Rectal smooth muscle tissue (tissue), 1 donor: Measurements from ENCODE around the gene EHBP1.
"Not testable (repeated sequence)": the region's sequence is repeated elsewhere in the genome, so short reads cannot be mapped to it uniquely, and the experiment has no call there.

ENCODE experiments used
- H3K27ac ChIP-seq: one replicate; pipeline ENCODE4 v1.7.0; 2013; ENCODE audit warnings: low read depth, low read length, inconsistent platforms
- H3K27me3 ChIP-seq: one replicate; pipeline ENCODE4 v1.7.0; 2013; ENCODE audit warnings: low read length; ENCODE audit not compliant: control insufficient read depth, insufficient read depth
- H3K36me3 ChIP-seq: one replicate; pipeline ENCODE4 v1.7.0; 2013; ENCODE audit warnings: low read length; ENCODE audit not compliant: control insufficient read depth, insufficient read depth
- H3K4me1 ChIP-seq: one replicate; pipeline ENCODE4 v1.7.0; 2013; ENCODE audit warnings: low read length; ENCODE audit not compliant: control insufficient read depth, insufficient read depth
- H3K4me3 ChIP-seq: one replicate; pipeline ENCODE4 v1.7.0; 2013; ENCODE audit warnings: low read length
- H3K9ac ChIP-seq: one replicate; pipeline ENCODE4 v1.7.0; 2013; ENCODE audit warnings: low read length

EHBP1 gene

GRCh38 chr2:63008838-63009237, 303.3 kb downstream of the EHBP1 start:
- H3K9ac ChIP-seq: no peak overlapping the region
- H3K36me3 ChIP-seq: no peaks in the 10 kb centered on the region
- no peaks in the 10 kb centered on the region for H3K4me1 ChIP-seq
- no peaks in the 10 kb centered on the region for H3K27me3 ChIP-seq
- H3K4me3 ChIP-seq: no peak overlapping the region
- H3K27ac ChIP-seq: no peak overlapping the region

GRCh38 chr2:63009490-63009889, 304.0 kb downstream of the EHBP1 start:
- no peaks in the 10 kb centered on the region for H3K4me1 ChIP-seq
- H3K27me3 ChIP-seq: no peaks in the 10 kb centered on the region
- H3K27ac ChIP-seq: no peak overlapping the region
- H3K36me3 ChIP-seq: no peaks in the 10 kb centered on the region
- no peak overlapping the region for H3K4me3 ChIP-seq
- H3K9ac ChIP-seq: no peak overlapping the region

- no peaks in the 10 kb centered on the region for H3K36me3 ChIP-seq
- no peak overlapping the region for H3K27ac ChIP-seq
- H3K9ac ChIP-seq: no peak overlapping the region
- H3K4me1 ChIP-seq: no peaks in the 10 kb centered on the region
- H3K4me3 ChIP-seq: no peak overlapping the region
- no peaks in the 10 kb centered on the region for H3K27me3 ChIP-seq
Measured at GRCh38 chr2:63012541-63012940, 307.0 kb downstream of the EHBP1 start.

GRCh38 chr2:63013438-63013837, 307.9 kb downstream of the EHBP1 start:
- Histone ChIP-seq H3K9ac (no peak overlapping the region), H3K27ac (no peak overlapping the region), H3K36me3 (no peaks in the 10 kb centered on the region), H3K4me1 (no peaks in the 10 kb centered on the region), H3K27me3 (no peaks in the 10 kb centered on the region), H3K4me3 (no peak overlapping the region)

- no peaks in the 10 kb centered on the region for H3K27me3 ChIP-seq
- no peak overlapping the region for H3K4me3 ChIP-seq
- H3K27ac ChIP-seq: no peak overlapping the region
- H3K36me3 ChIP-seq: no peaks in the 10 kb centered on the region
- no peak overlapping the region for H3K9ac ChIP-seq
- no peaks in the 10 kb centered on the region for H3K4me1 ChIP-seq
Measured at GRCh38 chr2:63015389-63015788, 309.9 kb downstream of the EHBP1 start.

GRCh38 chr2:63018439-63018838, 312.9 kb downstream of the EHBP1 start:
- no peak overlapping the region for H3K27ac ChIP-seq
- no peaks in the 10 kb centered on the region for H3K4me1 ChIP-seq
- peaks cover 2% of the 10 kb centered on the region for H3K36me3 ChIP-seq
- H3K9ac ChIP-seq: no peak overlapping the region
- H3K4me3 ChIP-seq: no peak overlapping the region
- no peaks in the 10 kb centered on the region for H3K27me3 ChIP-seq

GRCh38 chr2:63019686-63020085, 314.2 kb downstream of the EHBP1 start:
- H3K4me3 ChIP-seq, H3K4me1 ChIP-seq, H3K27ac ChIP-seq, H3K9ac ChIP-seq, H3K36me3 ChIP-seq, H3K27me3 ChIP-seq: not testable (repeated sequence)

- Histone ChIP-seq H3K4me1 (no peaks in the 10 kb centered on the region), H3K36me3 (peaks cover 2% of the 10 kb centered on the region), H3K4me3 (no peak overlapping the region), H3K27ac (no peak overlapping the region), H3K27me3 (no peaks in the 10 kb centered on the region), H3K9ac (no peak overlapping the region)
Measured at GRCh38 chr2:63023444-63023843, 317.9 kb downstream of the EHBP1 start.

- no peaks in the 10 kb centered on the region for H3K36me3 ChIP-seq
- H3K27me3 ChIP-seq: no peaks in the 10 kb centered on the region
- no peak overlapping the region for H3K4me3 ChIP-seq
- H3K9ac ChIP-seq: no peak overlapping the region
- no peaks in the 10 kb centered on the region for H3K4me1 ChIP-seq
- no peak overlapping the region for H3K27ac ChIP-seq
Measured at GRCh38 chr2:63027220-63027619, 321.7 kb downstream of the EHBP1 start.

GRCh38 chr2:63029058-63029457, 323.5 kb downstream of the EHBP1 start:
- Histone ChIP-seq H3K36me3 (no peaks in the 10 kb centered on the region), H3K4me3 (no peak overlapping the region), H3K27me3 (no peaks in the 10 kb centered on the region), H3K9ac (no peak overlapping the region), H3K4me1 (no peaks in the 10 kb centered on the region), H3K27ac (no peak overlapping the region)

- Histone ChIP-seq H3K9ac (no peak overlapping the region), H3K27me3 (no peaks in the 10 kb centered on the region), H3K27ac (no peak overlapping the region), H3K36me3 (no peaks in the 10 kb centered on the region), H3K4me3 (no peak overlapping the region), H3K4me1 (no peaks in the 10 kb centered on the region)
Measured at GRCh38 chr2:63034526-63034925, 329.0 kb downstream of the EHBP1 start.

- no peak overlapping the region for H3K4me3 ChIP-seq
- no peaks in the 10 kb centered on the region for H3K4me1 ChIP-seq
Measured at GRCh38 chr2:63035169-63035568, 329.7 kb downstream of the EHBP1 start.

GRCh38 chr2:63035660-63036059, 330.1 kb downstream of the EHBP1 start:
- Histone ChIP-seq H3K9ac (no peak overlapping the region), H3K4me1 (no peaks in the 10 kb centered on the region), H3K27ac (no peak overlapping the region), H3K27me3 (no peaks in the 10 kb centered on the region), H3K36me3 (no peaks in the 10 kb centered on the region), H3K4me3 (no peak overlapping the region)

More at GRCh38 chr2:63035169-63035568, 329.7 kb downstream of the EHBP1 start:
- Histone ChIP-seq H3K27me3 (no peaks in the 10 kb centered on the region), H3K9ac (no peak overlapping the region), H3K27ac (no peak overlapping the region), H3K36me3 (no peaks in the 10 kb centered on the region)
